SK-N-MC (cell line): ENCODE measurements around the gene TANC1.

Experiments
- DNase-seq: peaks from one replicate; pipeline ENCODE4 v3.0.0-alpha.2; 2011; ENCODE audit warnings: low read depth, low spot score
- H3K27ac ChIP-seq: fragments of 200-600 bp; sonication (generic); 2 replicates; pipeline ENCODE4 v1.5.1; 2016; ENCODE audit warnings: mixed run types
- H3K36me3 ChIP-seq: fragments of 200-600 bp; sonication (generic); 2 replicates; pipeline ENCODE4 v1.6.1; 2017; ENCODE audit warnings: antibody characterized with exemption, low read length, mixed read lengths; ENCODE audit not compliant: insufficient read depth
- H3K4me3 ChIP-seq: fragments of 200-600 bp; sonication (generic); 2 replicates; pipeline ENCODE4 v1.5.1; 2016
- H3K9ac ChIP-seq: fragments of 200-600 bp; sonication (generic); 2 replicates; pipeline ENCODE4 v1.8.0; 2017; ENCODE audit warnings: mixed run types, mixed read lengths; ENCODE audit not compliant: insufficient read length
- H3K9me3 ChIP-seq: fragments of 200-600 bp; sonication (generic); 2 replicates; pipeline ENCODE4 v1.6.1; 2017; ENCODE audit warnings: low read depth, mild to moderate bottlenecking, antibody characterized with exemption, low read length, moderate library complexity, mixed read lengths
- EZH2 ChIP-seq: fragments of 200-600 bp; sonication (generic); IDR thresholded peaks from one replicate; pipeline ENCODE4 v1.6.1; 2017; ENCODE audit warnings: antibody characterized with exemption
- FOXP2 ChIP-seq: optimal IDR thresholded peaks from 2 replicates; pipeline ENCODE3; 2011; ENCODE audit warnings: mild to moderate bottlenecking, moderate library complexity; ENCODE audit not compliant: insufficient read depth; ENCODE audit errors: extremely low read length, control extremely low read depth
- POLR2AphosphoS5 ChIP-seq: IDR thresholded peaks from 2 replicates; pipeline ENCODE4 v1.6.1; 2012; ENCODE audit warnings: mild to moderate bottlenecking, low read depth, low read length, borderline replicate concordance

Gene TANC1

GRCh38 chr2:159211447-159212396 lies 243.3 kb downstream of the TANC1 start:
- Histone ChIP-seq H3K36me3 (no peaks in the 10 kb centered on the region), H3K9me3 (no peaks in the 10 kb centered on the region), H3K27ac (no peak overlapping the region), H3K9ac (no peak overlapping the region), H3K4me3 (no peak overlapping the region)
- DNase-seq: no peak
- TF ChIP-seq POLR2AphosphoS5 (no peak), FOXP2 (no peak), EZH2 (no peak)

- no peak overlapping the region for H3K27ac ChIP-seq
- TF ChIP-seq FOXP2: no peak
- TF ChIP-seq EZH2: no peak
- TF ChIP-seq POLR2AphosphoS5: no peak
- no peak overlapping the region for H3K9ac ChIP-seq
- no peak overlapping the region for H3K4me3 ChIP-seq
- H3K36me3 ChIP-seq: no peaks in the 10 kb centered on the region
- DNase-seq: no peak
- H3K9me3 ChIP-seq: no peaks in the 10 kb centered on the region
These were observed 244.9 kb downstream of the TANC1 start for GRCh38 chr2:159213296-159213695.

- no peak for TF ChIP-seq POLR2AphosphoS5
- TF ChIP-seq EZH2: no peak
- no peak for TF ChIP-seq FOXP2
- DNase-seq: no peak
These were observed 246.0 kb downstream of the TANC1 start for GRCh38 chr2:159214325-159214865.

GRCh38 chr2:159215116-159215515 lies 246.7 kb downstream of the TANC1 start:
- Histone ChIP-seq H3K4me3 (no peak overlapping the region), H3K27ac (no peak overlapping the region), H3K36me3 (no peaks in the 10 kb centered on the region), H3K9me3 (no peaks in the 10 kb centered on the region), H3K9ac (no peak overlapping the region)
- TF ChIP-seq EZH2 (no peak), FOXP2 (no peak), POLR2AphosphoS5 (no peak)
- no peak for DNase-seq

More at GRCh38 chr2:159214325-159214865, 246.0 kb downstream of the TANC1 start:
- H3K9me3 ChIP-seq: no peaks in the 10 kb centered on the region
- H3K4me3 ChIP-seq: no peak overlapping the region
- no peak overlapping the region for H3K9ac ChIP-seq
- H3K36me3 ChIP-seq: no peaks in the 10 kb centered on the region
- H3K27ac ChIP-seq: no peak overlapping the region

- Histone ChIP-seq H3K27ac (no peak overlapping the region), H3K9ac (no peak overlapping the region), H3K9me3 (no peaks in the 10 kb centered on the region), H3K36me3 (no peaks in the 10 kb centered on the region), H3K4me3 (no peak overlapping the region)
- no peak for DNase-seq
- TF ChIP-seq EZH2 (no peak), FOXP2 (no peak), POLR2AphosphoS5 (no peak)
These were observed 249.2 kb downstream of the TANC1 start for GRCh38 chr2:159217676-159218075.

- no peak overlapping the region for H3K4me3 ChIP-seq
- H3K36me3 ChIP-seq: no peaks in the 10 kb centered on the region
- no peak for TF ChIP-seq EZH2
- no peak overlapping the region for H3K27ac ChIP-seq
- no peaks in the 10 kb centered on the region for H3K9me3 ChIP-seq
- no peak overlapping the region for H3K9ac ChIP-seq
- DNase-seq: no peak
These were observed 249.9 kb downstream of the TANC1 start for GRCh38 chr2:159218389-159218788.

GRCh38 chr2:159219394-159219998 lies 251.1 kb downstream of the TANC1 start:
- no peaks in the 10 kb centered on the region for H3K9me3 ChIP-seq
- no peak overlapping the region for H3K9ac ChIP-seq
- no peaks in the 10 kb centered on the region; the same call in 1 of the 2 replicates for H3K36me3 ChIP-seq
- no peak overlapping the region for H3K4me3 ChIP-seq
- no peak overlapping the region for H3K27ac ChIP-seq
- no peak for TF ChIP-seq EZH2
- no peak for TF ChIP-seq FOXP2
- TF ChIP-seq POLR2AphosphoS5: no peak
- no peak for DNase-seq

- Histone ChIP-seq H3K9ac (no peak overlapping the region), H3K27ac (no peak overlapping the region), H3K36me3 (no peaks in the 10 kb centered on the region; the same call in 1 of the 2 replicates), H3K9me3 (no peaks in the 10 kb centered on the region), H3K4me3 (no peak overlapping the region)
- DNase-seq: no peak
- no peak for TF ChIP-seq FOXP2
- TF ChIP-seq POLR2AphosphoS5: no peak
- no peak for TF ChIP-seq EZH2
These were observed 255.8 kb downstream of the TANC1 start for GRCh38 chr2:159224061-159224813.
